NCI-H526 treated with DMSO at 0.1 percent for 48 hours (cell line): ENCODE measurements around the gene VASP.
A peak's percentile ranks its signal among the peaks of the same experiment; 100 is the strongest.

Experiments
- DNase-seq: peaks from one replicate; lab custom pipeline; 2025; lab: John Stamatoyannopoulos, UW

VASP gene

GRCh38 chr19:45515807-45516401 is 8.6 kb downstream of the VASP start:
- no peak for DNase-seq

- DNase-seq: no peak
Measured at GRCh38 chr19:45517238-45517637, 10.0 kb downstream of the VASP start.

- DNase-seq: no peak
Measured at GRCh38 chr19:45517641-45518468, 10.6 kb downstream of the VASP start.

- no peak for DNase-seq
Measured at GRCh38 chr19:45518469-45518826, 11.2 kb downstream of the VASP start.

GRCh38 chr19:45522010-45522941 is 15.0 kb downstream of the VASP start:
- no peak for DNase-seq

GRCh38 chr19:45523642-45524256 is 16.5 kb downstream of the VASP start:
- DNase-seq: peak; percentile 82

- DNase-seq: no peak
Measured at GRCh38 chr19:45524575-45525129, 17.4 kb downstream of the VASP start.

GRCh38 chr19:45526143-45526542 is 18.9 kb downstream of the VASP start:
- peak; percentile 47 for DNase-seq

- DNase-seq: no peak
Measured at GRCh38 chr19:45526971-45527370, 19.7 kb downstream of the VASP start.

GRCh38 chr19:45527731-45528130 is 20.5 kb downstream of the VASP start:
- DNase-seq: no peak

GRCh38 chr19:45528149-45528743 is 21.0 kb downstream of the VASP start:
- no peak for DNase-seq

- peak; percentile 71 for DNase-seq
Measured at GRCh38 chr19:45528744-45529419, 21.6 kb downstream of the VASP start.

GRCh38 chr19:45529420-45529785 is 22.1 kb downstream of the VASP start:
- DNase-seq: no peak

GRCh38 chr19:45531349-45531748 is 24.1 kb downstream of the VASP start:
- no peak for DNase-seq

- no peak for DNase-seq
Measured at GRCh38 chr19:45539459-45539858, 32.2 kb downstream of the VASP start.

GRCh38 chr19:45542234-45542668 is 35.0 kb downstream of the VASP start:
- no peak for DNase-seq

GRCh38 chr19:45547211-45547770 is 40.0 kb downstream of the VASP start:
- no peak for DNase-seq

GRCh38 chr19:45547965-45548609 is 40.8 kb downstream of the VASP start:
- no peak for DNase-seq

- DNase-seq: peak; percentile 58
Measured at GRCh38 chr19:45553464-45553863, 46.2 kb downstream of the VASP start.

GRCh38 chr19:45554481-45554880 is 47.2 kb downstream of the VASP start:
- no peak for DNase-seq
